HG03196 (cell line): ENCODE data around the gene PPP1R1A.
A peak's percentile ranks its signal among the peaks of the same experiment; 100 is the strongest.

ENCODE experiments used
- ATAC-seq: cut with Tn5 transposase; IDR thresholded peaks from one replicate; pipeline ENCODE4 v1.9.1; 2021; ENCODE audit not compliant: unreplicated experiment

The PPP1R1A gene

DNA sequence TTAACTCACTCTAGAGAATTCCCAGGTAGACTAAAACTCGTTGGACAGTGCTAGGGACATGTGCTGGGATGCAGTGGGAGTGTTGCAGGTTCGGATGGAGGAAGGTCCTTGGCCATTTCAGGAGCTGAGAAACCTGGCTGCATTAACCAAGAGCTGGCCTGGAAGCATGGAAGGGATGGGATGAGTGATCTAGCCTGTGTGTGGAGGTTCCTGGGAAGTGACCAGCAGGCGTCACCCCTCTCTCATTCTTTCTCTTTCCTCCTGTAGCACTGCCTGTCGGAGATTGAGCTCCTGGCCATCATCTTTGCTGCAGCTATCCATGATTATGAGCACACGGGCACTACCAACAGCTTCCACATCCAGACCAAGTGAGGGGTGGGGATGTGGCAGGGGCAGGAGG, 15.6 kb downstream of the PPP1R1A start:
- ATAC-seq = no peak

DNA sequence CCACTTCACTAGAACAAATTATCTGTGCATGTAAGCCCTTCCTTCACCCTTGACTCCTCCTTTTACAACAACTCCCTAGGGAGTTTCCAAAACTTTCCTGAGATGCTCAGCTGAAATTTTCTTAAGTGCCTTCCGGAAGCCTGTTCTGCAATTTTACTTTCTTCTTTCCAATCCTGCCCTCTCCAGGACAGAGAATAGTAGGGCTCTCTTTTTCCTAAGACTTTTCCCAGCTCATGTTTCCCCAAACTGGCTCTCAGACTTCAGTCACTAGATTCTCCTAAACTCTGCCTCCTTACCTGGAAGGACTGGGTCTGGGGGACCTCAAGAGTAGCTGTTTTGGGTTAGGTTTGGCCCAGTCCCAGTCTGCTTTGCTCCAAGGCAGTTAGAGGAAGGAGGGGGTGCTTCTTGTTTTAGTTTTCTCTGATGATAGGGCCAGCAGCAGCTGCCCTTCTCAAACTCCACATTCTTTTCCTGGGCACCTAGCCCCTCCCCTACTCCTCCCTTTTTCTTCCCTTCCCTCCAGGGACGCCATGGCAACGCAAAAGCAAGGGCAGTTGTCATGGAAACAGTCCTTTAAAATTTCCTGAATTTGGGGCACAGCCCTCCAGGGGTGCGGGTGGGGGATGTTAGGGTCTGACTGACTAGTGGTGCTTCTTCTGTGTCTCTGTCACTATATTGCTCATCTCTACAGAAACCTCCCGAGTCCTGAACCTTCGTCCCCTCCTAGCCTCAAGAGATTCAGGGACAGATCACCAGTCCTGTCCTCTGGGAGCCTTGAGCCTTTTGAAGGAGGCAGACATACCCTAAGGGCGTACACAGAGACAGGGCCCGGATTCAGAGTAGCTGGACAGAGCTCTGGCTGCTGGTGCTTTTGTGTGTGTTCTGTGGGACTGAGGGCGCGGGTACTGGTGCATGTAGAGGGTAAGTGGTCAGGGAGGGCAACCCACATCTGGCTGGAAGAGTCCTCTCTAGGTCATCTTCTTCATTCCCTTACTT, 17.0 kb downstream of the PPP1R1A start:
- ATAC-seq = no peak

- ATAC-seq = no peak
These were observed 18.4 kb downstream of the PPP1R1A start for GRCh38 chr12:54569995-54570528.

DNA sequence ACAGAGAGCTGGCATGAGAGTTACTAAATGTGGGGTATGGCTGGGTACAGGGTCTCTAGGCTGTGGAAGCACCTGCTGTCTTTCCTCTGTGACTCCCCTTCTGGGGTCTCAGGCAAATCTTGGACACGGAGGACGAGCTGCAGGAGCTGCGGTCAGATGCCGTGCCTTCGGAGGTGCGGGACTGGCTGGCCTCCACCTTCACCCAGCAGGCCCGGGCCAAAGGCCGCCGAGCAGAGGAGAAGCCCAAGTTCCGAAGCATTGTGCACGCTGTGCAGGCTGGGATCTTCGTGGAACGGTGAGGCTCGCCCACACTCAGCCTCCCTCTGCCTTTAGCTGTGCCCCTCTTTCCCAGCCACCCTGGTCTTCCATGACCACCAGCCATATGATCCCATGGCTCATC, 19.4 kb downstream of the PPP1R1A start:
- ATAC-seq = no peak

- no peak for ATAC-seq
These were observed 21.7 kb downstream of the PPP1R1A start for GRCh38 chr12:54566792-54567191.

GRCh38 chr12:54565986-54566544, 22.4 kb downstream of the PPP1R1A start:
- ATAC-seq = no peak

- ATAC-seq = no peak
These were observed 23.0 kb downstream of the PPP1R1A start for GRCh38 chr12:54565310-54565985.

- no peak for ATAC-seq
These were observed 23.7 kb downstream of the PPP1R1A start for GRCh38 chr12:54564768-54565167.

GRCh38 chr12:54563787-54564186, 24.7 kb downstream of the PPP1R1A start:
- no peak for ATAC-seq

GRCh38 chr12:54562750-54563356, 25.6 kb downstream of the PPP1R1A start:
- no peak for ATAC-seq

GRCh38 chr12:54561164-54561563, 27.3 kb downstream of the PPP1R1A start:
- ATAC-seq = no peak

DNA sequence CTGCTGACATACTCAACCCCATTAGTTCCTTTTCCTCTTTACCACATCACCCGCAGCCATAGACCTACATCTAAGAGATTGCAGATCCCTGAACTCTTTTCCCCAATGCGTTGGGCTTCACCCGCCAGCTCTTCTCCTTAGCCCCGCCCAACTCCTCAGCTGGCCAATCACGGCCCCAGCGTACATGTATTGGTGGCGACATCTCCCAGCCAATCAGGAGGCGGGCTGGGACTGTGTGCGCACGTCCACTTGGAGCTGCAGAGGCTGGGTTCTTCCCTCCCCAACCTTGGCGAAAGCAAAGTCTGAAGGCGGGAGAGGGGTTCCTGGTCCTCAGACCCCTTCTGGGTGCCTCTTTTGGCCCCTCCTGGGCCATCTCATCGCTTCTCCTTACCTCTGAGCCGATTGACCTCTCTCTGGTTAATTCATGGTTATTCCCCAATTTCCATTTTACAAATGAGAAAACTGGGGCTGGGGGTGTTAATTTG, 28.0 kb downstream of the PPP1R1A start:
- peak; percentile 99 for ATAC-seq

DNA sequence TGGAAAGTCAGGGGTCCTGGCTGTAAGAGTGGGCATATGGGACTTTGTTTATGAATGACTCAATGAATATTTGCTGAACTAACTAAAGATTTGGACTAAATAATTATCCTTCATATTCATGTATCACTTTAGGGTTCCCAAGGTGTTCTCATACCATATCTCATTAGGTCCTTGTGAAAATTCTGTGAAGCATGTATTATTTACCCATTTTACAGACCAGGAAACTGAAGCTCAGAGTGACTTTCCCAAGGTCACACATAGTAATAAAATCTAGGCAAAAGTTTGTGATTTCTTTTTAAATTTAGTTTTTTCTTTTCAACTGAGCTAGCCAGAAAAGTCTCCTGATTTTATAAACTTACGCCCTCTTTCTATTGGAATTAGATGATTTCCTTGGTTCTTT, 29.7 kb downstream of the PPP1R1A start:
- ATAC-seq = no peak

GRCh38 chr12:54558311-54558710, 30.1 kb downstream of the PPP1R1A start:
- ATAC-seq = no peak

- no peak for ATAC-seq
These were observed 32.7 kb downstream of the PPP1R1A start for GRCh38 chr12:54555670-54556257.

- ATAC-seq = no peak
These were observed 38.5 kb downstream of the PPP1R1A start for GRCh38 chr12:54549774-54550451.

DNA sequence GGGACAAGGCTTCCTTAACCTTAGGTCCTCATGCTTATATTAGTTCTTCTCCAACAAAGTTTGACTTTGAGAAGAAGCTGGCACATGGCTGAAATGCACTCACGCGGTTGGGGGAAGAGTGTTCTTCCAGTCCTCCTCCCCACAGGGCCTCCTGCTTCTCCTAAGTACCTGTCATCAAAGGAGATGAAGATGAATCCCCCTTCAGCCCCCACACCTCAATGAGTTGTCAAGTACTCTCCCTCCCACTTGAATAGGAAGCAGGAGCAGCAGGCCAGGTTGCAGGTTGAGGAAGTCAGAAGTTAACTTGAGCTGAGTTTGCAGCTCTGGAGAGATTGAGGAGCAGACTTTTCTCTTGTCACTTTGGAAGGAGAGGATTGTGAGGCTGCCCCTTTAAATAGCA, 41.9 kb downstream of the PPP1R1A start:
- no peak for ATAC-seq

- no peak for ATAC-seq
These were observed 43.7 kb downstream of the PPP1R1A start for GRCh38 chr12:54544743-54545142.

DNA sequence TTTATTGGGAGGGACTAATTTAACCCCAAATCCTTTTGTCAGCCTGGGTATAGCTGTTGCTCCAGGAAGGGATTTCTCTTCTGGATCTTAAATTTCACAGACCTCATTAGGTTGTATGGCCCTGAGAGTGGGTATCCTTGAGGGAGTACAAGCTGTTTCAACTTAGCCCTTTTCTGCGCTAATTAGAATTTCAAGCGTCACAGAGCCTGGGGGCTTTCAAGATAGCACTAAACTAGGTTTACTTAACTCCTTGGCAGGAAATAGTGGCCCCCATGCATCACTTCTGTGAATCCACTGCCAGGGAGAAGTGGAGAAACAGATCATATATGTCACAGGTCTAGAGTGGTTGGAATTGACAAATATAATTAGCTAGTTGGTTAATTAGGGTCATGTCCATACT, 44.9 kb downstream of the PPP1R1A start:
- no peak for ATAC-seq

GRCh38 chr12:54541751-54542290, 46.6 kb downstream of the PPP1R1A start:
- ATAC-seq = no peak
